SK-N-SH (cell line): ENCODE data around the gene SLBP. TPM values are rescaled to one million over a fixed set of nuclear protein-coding genes. Genes with fewer than 3 reads are reported as not detected.

ENCODE experiments used
- CTCF ChIA-PET: fragments of 300-600, 350-600 bp; formaldehyde crosslinking; extraction: SDS; loops from one replicate; lab custom pipeline; 2021; lab: Yijun Ruan, JAX
- POLR2A ChIA-PET: fragments of 350-600 bp; sonication (Branson Sonifier 250); formaldehyde crosslinking; extraction: SDS; loops from one replicate; lab custom pipeline; 2020; ENCODE audit warnings: antibody characterized with exemption, inconsistent platforms; lab: Yijun Ruan, JAX
- DNase-seq: peaks from one replicate; pipeline ENCODE4 v3.0.0; 2012
- H2AFZ ChIP-seq: fragments of 200-600 bp; sonication (generic); 2 replicates; pipeline ENCODE4 v1.8.1; 2016; ENCODE audit warnings: antibody characterized with exemption, mild to moderate bottlenecking, low read depth
- H3F3A ChIP-seq: fragments of 200-600 bp; sonication (generic); replicated peaks from 2 replicates; pipeline ENCODE3; 2016; ENCODE audit warnings: antibody characterized with exemption, mild to moderate bottlenecking; ENCODE audit not compliant: insufficient read depth
- H3K27ac ChIP-seq, 2 experiments: fragments of 200-500 bp in 1 of 2; fragments of 200-600 bp in 1 of 2; sonication (Bioruptor generic) in 1 of 2; sonication (generic), shearing (Covaris generic) in 1 of 2; 2 replicates each; pipeline versions ENCODE4 v1.5.1 to v1.6.1; 2014 to 2016; ENCODE audit warnings: low read depth in 2 of 2, inconsistent platforms in 1 of 2, low read length in 1 of 2, mild to moderate bottlenecking in 1 of 2, mixed read lengths in 1 of 2
- H3K27me3 ChIP-seq: fragments of 200-600 bp; sonication (generic), shearing (Covaris generic); 2 replicates; pipeline ENCODE4 v1.6.1; 2016; ENCODE audit warnings: mixed run types; ENCODE audit not compliant: insufficient read depth
- H3K36me3 ChIP-seq, 2 experiments: fragments of 200-500 bp in 1 of 2; fragments of 200-600 bp in 1 of 2; sonication (Bioruptor generic) in 1 of 2; sonication (generic) in 1 of 2; replicated peaks in 1 of 2; 2 replicates each; pipeline versions ENCODE3 to v1.5.1; 2014 to 2016; ENCODE audit warnings: low read length in 1 of 2, mild to moderate bottlenecking in 1 of 2; ENCODE audit not compliant: insufficient read depth in 2 of 2, control insufficient read depth in 1 of 2
- H3K4me1 ChIP-seq, 2 experiments: fragments of 200-500 bp in 1 of 2; fragments of 200-600 bp in 1 of 2; sonication (Bioruptor generic) in 1 of 2; sonication (generic), shearing (Covaris generic) in 1 of 2; 2 replicates each; pipeline versions ENCODE4 v1.5.1 to v1.6.1; 2014 to 2016; ENCODE audit warnings: low read depth in 1 of 2, low read length in 1 of 2, mixed run types in 1 of 2; ENCODE audit not compliant: insufficient read depth in 2 of 2, control insufficient read depth in 1 of 2
- H3K4me2 ChIP-seq: fragments of 200-600 bp; sonication (generic), shearing (Covaris generic); 2 replicates; pipeline ENCODE4 v1.6.1; 2017; ENCODE audit warnings: mixed run types
- H3K4me3 ChIP-seq, 2 experiments: fragments of 200-500 bp in 1 of 2; fragments of 200-600 bp in 1 of 2; sonication (Bioruptor generic) in 1 of 2; sonication (generic), shearing (Covaris generic) in 1 of 2; 2 replicates each; pipeline versions ENCODE4 v1.5.1 to v1.8.1; 2014 to 2016; ENCODE audit warnings: low read depth in 2 of 2, inconsistent platforms in 1 of 2, low read length in 1 of 2, mild to moderate bottlenecking in 1 of 2, mixed read lengths in 1 of 2, moderate library complexity in 1 of 2
- H3K79me2 ChIP-seq: fragments of 200-600 bp; sonication (generic); 2 replicates; pipeline ENCODE4 v1.8.1; 2017; ENCODE audit warnings: mild to moderate bottlenecking; ENCODE audit not compliant: insufficient read depth
- H3K9ac ChIP-seq: fragments of 200-600 bp; sonication (generic); 2 replicates; pipeline ENCODE4 v1.6.1; 2017; ENCODE audit warnings: mixed run types
- H3K9me2 ChIP-seq: fragments of 200-600 bp; sonication (generic); 2 replicates; pipeline ENCODE4 v1.6.1; 2017; ENCODE audit warnings: mixed run types
- H3K9me3 ChIP-seq: fragments of 200-600 bp; sonication (generic); 2 replicates; pipeline ENCODE4 v1.6.1; 2017; ENCODE audit warnings: mixed run types, mild to moderate bottlenecking, moderate library complexity
- H4K20me1 ChIP-seq: fragments of 200-600 bp; sonication (generic); 2 replicates; pipeline ENCODE4 v1.6.1; 2017; ENCODE audit warnings: mild to moderate bottlenecking, mixed run types; ENCODE audit not compliant: insufficient read depth
- CHD2 ChIP-seq: fragments of 150-350 bp; IDR thresholded peaks from 2 replicates; pipeline ENCODE4 v1.6.1; 2018; ENCODE audit warnings: low read length; ENCODE audit not compliant: partially characterized antibody
- ELF1 ChIP-seq: IDR thresholded peaks from 2 replicates; pipeline ENCODE4 v1.4.0; 2012
- FOSL2 ChIP-seq: IDR thresholded peaks from 2 replicates; pipeline ENCODE4 v1.4.0; 2012; ENCODE audit warnings: low read depth, mild to moderate bottlenecking, moderate library complexity, borderline replicate concordance
- FOXJ3 ChIP-seq: sonication (generic); formaldehyde crosslinking; IDR thresholded peaks from 2 replicates; pipeline ENCODE4 v1.5.1; 2020; ENCODE audit warnings: mild to moderate bottlenecking, missing genetic modification reagents
- JUND ChIP-seq: IDR thresholded peaks from 2 replicates; pipeline ENCODE4 v1.4.0; 2012
- MEF2A ChIP-seq: IDR thresholded peaks from 2 replicates; pipeline ENCODE4 v1.4.0; 2012; ENCODE audit warnings: low read depth, borderline replicate concordance
- NRF1 ChIP-seq: IDR thresholded peaks from 2 replicates; pipeline ENCODE4 v1.6.1; 2012; ENCODE audit warnings: low read depth, mild to moderate bottlenecking, low read length
- RAD21 ChIP-seq: IDR thresholded peaks from 2 replicates; pipeline ENCODE4 v1.6.1; 2012; ENCODE audit warnings: mild to moderate bottlenecking, low read length
- RCOR1 ChIP-seq: fragments of 150-350 bp; IDR thresholded peaks from 2 replicates; pipeline ENCODE4 v1.6.1; 2017; ENCODE audit warnings: antibody characterized with exemption, low read length
- RFX5 ChIP-seq: IDR thresholded peaks from 2 replicates; pipeline ENCODE4 v1.6.1; 2012; ENCODE audit warnings: mild to moderate bottlenecking, improper control_type of control experiment, low read length
- TAF1 ChIP-seq: IDR thresholded peaks from 2 replicates; pipeline ENCODE4 v1.6.1; 2012; ENCODE audit warnings: low read depth, mild to moderate bottlenecking, low read length, moderate library complexity, borderline replicate concordance
- TCF12 ChIP-seq: IDR thresholded peaks from 2 replicates; pipeline ENCODE4 v1.4.0; 2012
- TEAD4 ChIP-seq: IDR thresholded peaks from 2 replicates; pipeline ENCODE4 v1.4.0; 2012; ENCODE audit warnings: mild to moderate bottlenecking, borderline replicate concordance; ENCODE audit not compliant: insufficient read depth
- WGBS: methylation state at CpG from one replicate; pipeline ENCODE4 v1.1.6; 2017; ENCODE audit warnings: low lambda C conversion rate; 5-methylcytosine and 5-hydroxymethylcytosine counted together
- polyA plus RNA-seq, 3 experiments: library from polyadenylated mRNA; depleted of rRNA; stranded (reverse); fragments of >200 nt; gene quantifications; 2 replicates each; pipeline ENCODE4 v1.2.3, GENCODE V29; 2012
- TF ChIP-seq, protein P1 (sequence below): IDR thresholded peaks from 2 replicates; pipeline ENCODE4 v1.4.0; 2012; ENCODE audit warnings: low read depth, borderline replicate concordance
- TF ChIP-seq, protein P2 (sequence below): fragments of 150-350 bp; IDR thresholded peaks from 2 replicates; pipeline ENCODE4 v1.6.1; 2016; ENCODE audit warnings: mild to moderate bottlenecking, low read depth, low read length
- TF ChIP-seq, protein P3 (sequence below): fragments of 200-600 bp; sonication (generic); IDR thresholded peaks from 2 replicates; pipeline ENCODE4 v1.6.1; 2017; ENCODE audit warnings: antibody characterized with exemption, mild to moderate bottlenecking, moderate library complexity
- TF ChIP-seq, protein P4 (sequence below): IDR thresholded peaks from 2 replicates; pipeline ENCODE4 v1.6.1; 2012; ENCODE audit warnings: mild to moderate bottlenecking, low read depth, low read length, moderate library complexity

The SLBP gene
- polyA plus RNA-seq, 1 of the 3 experiments (the other 2 are of a cell fraction), result 51.5 TPM

DNA sequence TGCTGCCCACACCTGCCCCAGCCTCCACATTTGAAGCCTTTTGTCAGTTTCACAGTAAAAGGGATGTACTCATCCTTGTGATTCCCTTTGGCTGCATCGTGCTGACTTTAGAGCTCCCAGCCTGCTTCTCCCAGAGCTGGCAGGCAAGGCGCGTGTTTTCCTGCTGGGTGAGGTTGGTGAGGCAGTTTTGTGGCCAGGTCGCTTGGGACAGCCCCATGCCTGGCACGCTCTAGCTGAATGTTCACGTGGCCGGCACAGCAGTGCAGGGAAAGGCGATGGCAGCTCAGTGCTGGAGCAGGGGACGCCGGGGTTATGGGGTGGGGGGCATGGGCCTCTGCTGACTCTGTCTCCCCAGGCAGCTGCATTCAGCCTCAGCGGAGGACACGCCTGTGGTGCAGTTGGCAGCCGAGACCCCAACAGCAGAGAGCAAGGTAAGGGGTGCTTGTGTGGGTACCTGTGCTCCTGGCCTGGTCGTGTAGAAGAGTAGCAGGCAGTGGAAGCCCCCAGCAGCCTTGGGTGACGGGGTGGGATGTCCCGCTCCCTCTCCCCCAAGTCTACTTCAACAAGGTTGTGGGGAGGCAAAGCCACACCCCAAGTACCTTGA, 18.5 kb upstream of the SLBP start:
- Histone ChIP-seq H3K4me3 (no peak overlapping the region), H3K9me3 (no peaks in the 10 kb centered on the region), H3K36me3 (peaks cover 31 to 37% of the 10 kb centered on the region in 2 experiments)
- POLR2A ChIA-PET, result interaction anchor here (1.2 to 2.7 kb wide), 2 partner anchors 10 to 37 kb away, joined by 5 to 7 read pairs; partner anchors contain the start of genes TACC3 and TMEM129
- TF ChIP-seq TCF12 (no peak), FOSL2 (no peak), ELF1 (no peak), RFX5 (no peak), JUND (no peak)
- TF ChIP-seq, all 33 proteins: peak for 0
- Histone ChIP-seq H2AFZ (no peak overlapping the region), H3K4me1 (peaks cover 10 to 19% of the 10 kb centered on the region in 2 experiments; a peak in 3 of 4 replicates), H3K9ac (no peak overlapping the region), H3K4me2 (no peak overlapping the region), H4K20me1 (peaks cover 10% of the 10 kb centered on the region; the same call in 1 of the 2 replicates), H3K27me3 (no peaks in the 10 kb centered on the region), H3K9me2 (no peaks in the 10 kb centered on the region), H3F3A (peaks cover 14% of the 10 kb centered on the region), H3K27ac (no peak overlapping the region), H3K79me2 (peaks cover 89% of the 10 kb centered on the region)
- no peak for DNase-seq
- CTCF ChIA-PET, result interaction anchor here (0.9 to 15.1 kb wide), 13 partner anchors 10 to 157 kb away, joined by 3 to 232 read pairs (median 5); no protein-coding TSS in a partner anchor
- WGBS, result 94% methylated on average over 7 of the region's 16 CpGs

DNA sequence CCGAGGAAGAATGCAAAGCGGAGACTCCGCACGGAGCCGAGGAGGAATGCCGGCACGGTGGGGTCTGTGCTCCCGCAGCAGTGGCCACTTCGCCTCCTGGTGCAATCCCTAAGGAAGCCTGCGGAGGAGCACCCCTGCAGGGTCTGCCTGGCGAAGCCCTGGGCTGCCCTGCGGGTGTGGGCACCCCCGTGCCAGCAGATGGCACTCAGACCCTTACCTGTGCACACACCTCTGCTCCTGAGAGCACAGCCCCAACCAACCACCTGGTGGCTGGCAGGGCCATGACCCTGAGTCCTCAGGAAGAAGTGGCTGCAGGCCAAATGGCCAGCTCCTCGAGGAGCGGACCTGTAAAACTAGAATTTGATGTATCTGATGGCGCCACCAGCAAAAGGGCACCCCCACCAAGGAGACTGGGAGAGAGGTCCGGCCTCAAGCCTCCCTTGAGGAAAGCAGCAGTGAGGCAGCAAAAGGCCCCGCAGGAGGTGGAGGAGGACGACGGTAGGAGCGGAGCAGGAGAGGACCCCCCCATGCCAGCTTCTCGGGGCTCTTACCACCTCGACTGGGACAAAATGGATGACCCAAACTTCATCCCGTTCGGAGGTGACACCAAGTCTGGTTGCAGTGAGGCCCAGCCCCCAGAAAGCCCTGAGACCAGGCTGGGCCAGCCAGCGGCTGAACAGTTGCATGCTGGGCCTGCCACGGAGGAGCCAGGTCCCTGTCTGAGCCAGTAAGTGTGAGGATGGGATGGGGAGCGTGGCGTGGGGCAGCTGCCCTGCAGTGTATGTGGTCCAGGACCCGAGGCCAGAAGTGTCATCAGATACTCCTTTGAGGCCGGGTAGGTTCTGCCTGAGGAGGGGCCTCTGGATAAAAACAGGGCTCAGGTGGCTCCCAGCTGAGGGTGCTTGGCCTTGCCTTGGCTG, 16.2 kb upstream of the SLBP start:
- Histone ChIP-seq H3K9me3 (no peaks in the 10 kb centered on the region), H3F3A (peaks cover 14% of the 10 kb centered on the region), H2AFZ (no peak overlapping the region), H3K27me3 (no peaks in the 10 kb centered on the region), H3K27ac (peak overlapping the region; percentile 75 to 82), H3K9me2 (no peaks in the 10 kb centered on the region), H3K36me3 (peaks cover 23 to 33% of the 10 kb centered on the region in 2 experiments), H3K4me2 (peak overlapping the region; percentile 80), H3K4me1 (peaks cover 10 to 19% of the 10 kb centered on the region in 2 experiments; a peak in 3 of 4 replicates), H3K9ac (peak overlapping the region; percentile 51; the same call in 1 of the 2 replicates), H4K20me1 (peaks cover 10% of the 10 kb centered on the region; the same call in 1 of the 2 replicates), H3K79me2 (peaks cover 95% of the 10 kb centered on the region), H3K4me3 (no peak overlapping the region)
- WGBS, result 94% methylated on average over 20 of the region's 31 CpGs
- CTCF ChIA-PET, result interaction anchor here (1.0 to 15.1 kb wide), 7 partner anchors 9 to 142 kb away, joined by 3 to 232 read pairs (median 5); no protein-coding TSS in a partner anchor
- POLR2A ChIA-PET, result interaction anchor here (2.7 kb wide), 1 partner anchor 35 kb away, joined by 7 read pairs; no protein-coding TSS in a partner anchor
- peak; percentile 36 for DNase-seq
- TF ChIP-seq RAD21, result no peak
- TF ChIP-seq, protein P1, sequence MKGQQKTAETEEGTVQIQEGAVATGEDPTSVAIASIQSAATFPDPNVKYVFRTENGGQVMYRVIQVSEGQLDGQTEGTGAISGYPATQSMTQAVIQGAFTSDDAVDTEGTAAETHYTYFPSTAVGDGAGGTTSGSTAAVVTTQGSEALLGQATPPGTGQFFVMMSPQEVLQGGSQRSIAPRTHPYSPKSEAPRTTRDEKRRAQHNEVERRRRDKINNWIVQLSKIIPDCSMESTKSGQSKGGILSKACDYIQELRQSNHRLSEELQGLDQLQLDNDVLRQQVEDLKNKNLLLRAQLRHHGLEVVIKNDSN, result no peak
- TF ChIP-seq RCOR1, result no peak
- TF ChIP-seq, protein P2, sequence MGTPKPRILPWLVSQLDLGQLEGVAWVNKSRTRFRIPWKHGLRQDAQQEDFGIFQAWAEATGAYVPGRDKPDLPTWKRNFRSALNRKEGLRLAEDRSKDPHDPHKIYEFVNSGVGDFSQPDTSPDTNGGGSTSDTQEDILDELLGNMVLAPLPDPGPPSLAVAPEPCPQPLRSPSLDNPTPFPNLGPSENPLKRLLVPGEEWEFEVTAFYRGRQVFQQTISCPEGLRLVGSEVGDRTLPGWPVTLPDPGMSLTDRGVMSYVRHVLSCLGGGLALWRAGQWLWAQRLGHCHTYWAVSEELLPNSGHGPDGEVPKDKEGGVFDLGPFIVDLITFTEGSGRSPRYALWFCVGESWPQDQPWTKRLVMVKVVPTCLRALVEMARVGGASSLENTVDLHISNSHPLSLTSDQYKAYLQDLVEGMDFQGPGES, result no peak
- TF ChIP-seq NRF1, result no peak
- TF ChIP-seq TAF1, result no peak
- TF ChIP-seq FOSL2, result no peak
- TF ChIP-seq JUND, result no peak
- TF ChIP-seq, protein P3, sequence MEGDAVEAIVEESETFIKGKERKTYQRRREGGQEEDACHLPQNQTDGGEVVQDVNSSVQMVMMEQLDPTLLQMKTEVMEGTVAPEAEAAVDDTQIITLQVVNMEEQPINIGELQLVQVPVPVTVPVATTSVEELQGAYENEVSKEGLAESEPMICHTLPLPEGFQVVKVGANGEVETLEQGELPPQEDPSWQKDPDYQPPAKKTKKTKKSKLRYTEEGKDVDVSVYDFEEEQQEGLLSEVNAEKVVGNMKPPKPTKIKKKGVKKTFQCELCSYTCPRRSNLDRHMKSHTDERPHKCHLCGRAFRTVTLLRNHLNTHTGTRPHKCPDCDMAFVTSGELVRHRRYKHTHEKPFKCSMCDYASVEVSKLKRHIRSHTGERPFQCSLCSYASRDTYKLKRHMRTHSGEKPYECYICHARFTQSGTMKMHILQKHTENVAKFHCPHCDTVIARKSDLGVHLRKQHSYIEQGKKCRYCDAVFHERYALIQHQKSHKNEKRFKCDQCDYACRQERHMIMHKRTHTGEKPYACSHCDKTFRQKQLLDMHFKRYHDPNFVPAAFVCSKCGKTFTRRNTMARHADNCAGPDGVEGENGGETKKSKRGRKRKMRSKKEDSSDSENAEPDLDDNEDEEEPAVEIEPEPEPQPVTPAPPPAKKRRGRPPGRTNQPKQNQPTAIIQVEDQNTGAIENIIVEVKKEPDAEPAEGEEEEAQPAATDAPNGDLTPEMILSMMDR, result no peak; the same call in 1 of the 2 replicates
- TF ChIP-seq TEAD4, result no peak
- no peak for TF ChIP-seq FOXJ3 (CRISPR knock-in tag)
- no peak for TF ChIP-seq MEF2A
- TF ChIP-seq, protein P4, sequence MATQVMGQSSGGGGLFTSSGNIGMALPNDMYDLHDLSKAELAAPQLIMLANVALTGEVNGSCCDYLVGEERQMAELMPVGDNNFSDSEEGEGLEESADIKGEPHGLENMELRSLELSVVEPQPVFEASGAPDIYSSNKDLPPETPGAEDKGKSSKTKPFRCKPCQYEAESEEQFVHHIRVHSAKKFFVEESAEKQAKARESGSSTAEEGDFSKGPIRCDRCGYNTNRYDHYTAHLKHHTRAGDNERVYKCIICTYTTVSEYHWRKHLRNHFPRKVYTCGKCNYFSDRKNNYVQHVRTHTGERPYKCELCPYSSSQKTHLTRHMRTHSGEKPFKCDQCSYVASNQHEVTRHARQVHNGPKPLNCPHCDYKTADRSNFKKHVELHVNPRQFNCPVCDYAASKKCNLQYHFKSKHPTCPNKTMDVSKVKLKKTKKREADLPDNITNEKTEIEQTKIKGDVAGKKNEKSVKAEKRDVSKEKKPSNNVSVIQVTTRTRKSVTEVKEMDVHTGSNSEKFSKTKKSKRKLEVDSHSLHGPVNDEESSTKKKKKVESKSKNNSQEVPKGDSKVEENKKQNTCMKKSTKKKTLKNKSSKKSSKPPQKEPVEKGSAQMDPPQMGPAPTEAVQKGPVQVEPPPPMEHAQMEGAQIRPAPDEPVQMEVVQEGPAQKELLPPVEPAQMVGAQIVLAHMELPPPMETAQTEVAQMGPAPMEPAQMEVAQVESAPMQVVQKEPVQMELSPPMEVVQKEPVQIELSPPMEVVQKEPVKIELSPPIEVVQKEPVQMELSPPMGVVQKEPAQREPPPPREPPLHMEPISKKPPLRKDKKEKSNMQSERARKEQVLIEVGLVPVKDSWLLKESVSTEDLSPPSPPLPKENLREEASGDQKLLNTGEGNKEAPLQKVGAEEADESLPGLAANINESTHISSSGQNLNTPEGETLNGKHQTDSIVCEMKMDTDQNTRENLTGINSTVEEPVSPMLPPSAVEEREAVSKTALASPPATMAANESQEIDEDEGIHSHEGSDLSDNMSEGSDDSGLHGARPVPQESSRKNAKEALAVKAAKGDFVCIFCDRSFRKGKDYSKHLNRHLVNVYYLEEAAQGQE, result no peak
- no peak for TF ChIP-seq RFX5
- no peak for TF ChIP-seq CHD2
